Suprapubic skin (tissue), 4 donors: Measurements from ENCODE around the gene UNC13D. TPM values are rescaled to one million over a fixed set of nuclear protein-coding genes. Genes with fewer than 3 reads are reported as not detected.
A peak's percentile ranks its signal among the peaks of the same experiment; 100 is the strongest.
"Not testable (repeated sequence)": the region's sequence is repeated elsewhere in the genome, so short reads cannot be mapped to it uniquely, and the experiment has no call there.

Experiments
- DNase-seq, 2 donors: peaks; one replicate each; pipeline ENCODE4 v3.0.0-alpha.2; 2019; ENCODE audit warnings: low spot score in 2 of 2
- H3K27ac ChIP-seq: fragments of 200-600 bp; sonication (generic); one replicate; pipeline ENCODE4 v1.5.1; 2019
- H3K27me3 ChIP-seq: fragments of 200-600 bp; sonication (generic); one replicate; pipeline ENCODE4 v1.5.1; 2019
- H3K36me3 ChIP-seq: fragments of 200-600 bp; sonication (generic); one replicate; pipeline ENCODE4 v1.5.1; 2019
- H3K4me1 ChIP-seq: fragments of 200-600 bp; sonication (generic); one replicate; pipeline ENCODE4 v1.5.1; 2019
- H3K4me3 ChIP-seq: fragments of 200-600 bp; sonication (generic); one replicate; pipeline ENCODE4 v1.5.1; 2019; ENCODE audit warnings: mild to moderate bottlenecking
- H3K9me3 ChIP-seq: fragments of 200-600 bp; sonication (generic); one replicate; pipeline ENCODE4 v1.5.1; 2019
- CTCF ChIP-seq, 2 donors: fragments of 200-600 bp in 1 of 2; fragments of 450-650 bp in 1 of 2; sonication (generic) in 1 of 2; IDR thresholded peaks; one replicate each; pipeline ENCODE4 v1.5.1; 2016 to 2019; ENCODE audit warnings: antibody characterized with exemption in 2 of 2, mild to moderate bottlenecking in 1 of 2, moderate library complexity in 1 of 2
- EP300 ChIP-seq: sonication (generic); formaldehyde crosslinking; IDR thresholded peaks from one replicate; pipeline ENCODE4 v1.6.1; 2017; ENCODE audit warnings: antibody characterized with exemption
- POLR2A ChIP-seq, 2 donors: fragments of 450-650 bp; IDR thresholded peaks; one replicate each; pipeline ENCODE4 v1.6.1; 2017; ENCODE audit warnings: antibody characterized with exemption in 2 of 2, mild to moderate bottlenecking in 2 of 2, moderate library complexity in 2 of 2
- POLR2AphosphoS5 ChIP-seq, 3 donors: sonication (generic); formaldehyde crosslinking; IDR thresholded peaks; one replicate each; pipeline ENCODE4 v1.6.1; 2017; ENCODE audit warnings: antibody characterized with exemption in 3 of 3
- WGBS: methylation state at CpG from one replicate; pipeline ENCODE4 v1.1.5; 2018; 5-methylcytosine and 5-hydroxymethylcytosine counted together
- total RNA-seq, 4 donors: library from RNA; depleted of rRNA; stranded (reverse); fragments of >200 nt; gene quantifications; one replicate each; pipeline ENCODE4 v1.1.0, GENCODE V29; 2016

UNC13D gene
- total RNA-seq, 4 donors from 2014 or later = 5.2 to 21.0 (median 7.2) TPM

- peak; percentile 93 to 95 for DNase-seq
- H3K4me3 ChIP-seq = no peak overlapping the region
- WGBS = 22% methylated on average over 10 of the region's 13 CpGs
- peak overlapping the region; percentile 90 for H3K27ac ChIP-seq
- H3K9me3 ChIP-seq = no peaks in the 10 kb centered on the region
- peaks cover 89% of the 10 kb centered on the region for H3K4me1 ChIP-seq
- peak in 2 of 3 donors; percentile 18 to 38 for TF ChIP-seq POLR2AphosphoS5 (IDR thresholded peaks at IDR 0.05)
- TF ChIP-seq CTCF (IDR thresholded peaks at IDR 0.05) = no peak
- no peak for TF ChIP-seq POLR2A (IDR thresholded peaks at IDR 0.05)
- TF ChIP-seq EP300 = no peak
- no peaks in the 10 kb centered on the region for H3K27me3 ChIP-seq
- H3K36me3 ChIP-seq = peaks cover 19% of the 10 kb centered on the region
Observed at GRCh38 chr17:75872434-75873351, 28.5 kb upstream of the UNC13D start.

GRCh38 chr17:75870228-75870627, 26.0 kb upstream of the UNC13D start:
- H3K4me1 ChIP-seq = peaks cover 66% of the 10 kb centered on the region
- not testable (repeated sequence) for DNase-seq, H3K27me3 ChIP-seq, H3K9me3 ChIP-seq
- H3K27ac ChIP-seq = peak overlapping the region; percentile 84
- WGBS = 40% methylated on average over 10 of the region's 10 CpGs
- peaks cover 14% of the 10 kb centered on the region for H3K36me3 ChIP-seq
- peak overlapping the region; percentile 18 for H3K4me3 ChIP-seq

GRCh38 chr17:75869282-75870141, 25.3 kb upstream of the UNC13D start:
- H3K27ac ChIP-seq = peak overlapping the region; percentile 84
- TF ChIP-seq EP300 = no peak
- TF ChIP-seq POLR2AphosphoS5 (IDR thresholded peaks at IDR 0.05) = peak in 1 of 3 donors; percentile 53
- no peak for TF ChIP-seq CTCF (IDR thresholded peaks at IDR 0.05)
- peak in 1 of 2 donors; percentile 16 for TF ChIP-seq POLR2A (IDR thresholded peaks at IDR 0.05)
- 26% methylated on average over 17 of the region's 23 CpGs for WGBS
- peak overlapping the region; percentile 18 for H3K4me3 ChIP-seq
- DNase-seq = peak in 1 of 2 donors; percentile 87
- peaks cover 8% of the 10 kb centered on the region for H3K36me3 ChIP-seq
- H3K9me3 ChIP-seq = no peaks in the 10 kb centered on the region
- H3K4me1 ChIP-seq = peaks cover 66% of the 10 kb centered on the region
- H3K27me3 ChIP-seq = no peaks in the 10 kb centered on the region

- H3K9me3 ChIP-seq, DNase-seq: not testable (repeated sequence)
- 73% methylated on average over 12 of the region's 12 CpGs for WGBS
Observed at GRCh38 chr17:75868730-75869281, 24.6 kb upstream of the UNC13D start.

GRCh38 chr17:75865404-75866188, 21.4 kb upstream of the UNC13D start:
- not testable (repeated sequence) for H3K4me3 ChIP-seq, H3K9me3 ChIP-seq, DNase-seq, H3K36me3 ChIP-seq, H3K27me3 ChIP-seq
- Histone ChIP-seq H3K27ac (peak overlapping the region; percentile 13), H3K4me1 (peaks cover 47% of the 10 kb centered on the region)
- whole genome bisulfite sequencing = 79% methylated on average over 17 of the region's 17 CpGs

More at GRCh38 chr17:75868730-75869281, 24.6 kb upstream of the UNC13D start:
- H3K4me1 ChIP-seq = peaks cover 67% of the 10 kb centered on the region
- not testable (repeated sequence) for H3K27me3 ChIP-seq, H3K36me3 ChIP-seq
- H3K27ac ChIP-seq = peak overlapping the region; percentile 84
- peak overlapping the region; percentile 18 for H3K4me3 ChIP-seq

GRCh38 chr17:75864887-75865286, 20.7 kb upstream of the UNC13D start:
- DNase-seq, H3K9me3 ChIP-seq, H3K4me3 ChIP-seq, H3K36me3 ChIP-seq, H3K27me3 ChIP-seq: not testable (repeated sequence)
- 56% methylated on average over 4 of the region's 4 CpGs for WGBS
- Histone ChIP-seq H3K4me1 (peaks cover 40% of the 10 kb centered on the region), H3K27ac (peak overlapping the region; percentile 13)
